T-helper 1 cell treated with Interleukin-12 subunit alpha and Interleukin-12 subunit beta and Interleukin-4 antibody, amounts not matched to agents 30 ng/mL and 1 ng/mL, for 36 hours (primary cell): Measurements from ENCODE around the gene TTC19. TPM values are rescaled to one million over a fixed set of nuclear protein-coding genes. Genes with fewer than 3 reads are reported as not detected.

Experiments
- total RNA-seq: library from RNA; stranded (reverse); gene quantifications from 2 replicates; pipeline ENCODE4 v1.2.3, GENCODE V29; 2022

Gene TTC19
- total RNA-seq, 1 donor from 2014 or later = 28.0 TPM

Other genes with a start within 250 kb of the TTC19 start
- 0.12 and 0.20 TPM in 2 replicates for gene ADORA2B, start 54.7 kb upstream of the TTC19 start, total RNA-seq
- gene ZSWIM7, start 120 bp upstream of the TTC19 start, total RNA-seq = 7.7 and 9.2 TPM in 2 replicates
- 154 TPM in 2 replicates for gene NCOR1, start 215.7 kb downstream of the TTC19 start, total RNA-seq
- gene PIGL, start 217.4 kb downstream of the TTC19 start, total RNA-seq = 27.4 and 32.7 TPM in 2 replicates